GM18498 (cell line): ENCODE results near the gene PCLAF.
"Not testable (repeated sequence)": the region's sequence is repeated elsewhere in the genome, so short reads cannot be mapped to it uniquely, and the experiment has no call there.

ENCODE experiments used
- ATAC-seq: cut with Tn5 transposase; IDR thresholded peaks from one replicate; pipeline ENCODE4 v1.9.1; 2021; ENCODE audit warnings: mild to moderate bottlenecking, moderate library complexity; ENCODE audit not compliant: unreplicated experiment

The PCLAF gene

DNA sequence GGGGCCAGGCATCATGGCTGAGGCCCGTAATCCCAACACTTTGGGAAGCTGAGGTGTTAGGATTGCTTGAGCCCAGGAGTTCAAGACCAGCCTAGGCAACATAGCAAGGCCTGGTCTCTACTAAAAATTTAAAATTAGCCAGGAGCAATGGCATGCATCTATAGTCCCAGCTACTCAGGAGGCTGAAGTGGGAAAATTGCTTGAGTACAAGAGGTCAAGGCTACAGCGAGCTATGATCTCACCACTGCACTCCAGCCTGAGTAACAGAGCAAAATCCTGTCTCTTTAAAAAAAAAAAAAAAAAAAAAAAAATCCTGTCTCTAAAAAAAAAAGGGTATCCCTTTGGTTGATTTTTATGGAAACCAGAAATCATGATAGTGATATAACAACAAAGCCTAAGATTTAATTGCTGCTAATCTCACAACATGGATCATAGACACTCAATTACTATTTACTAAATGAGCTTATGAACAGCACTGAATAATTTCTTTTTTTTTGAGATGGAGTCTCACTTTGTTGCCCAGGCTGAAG is 12.1 kb downstream of the PCLAF start:
- ATAC-seq: no peak

DNA sequence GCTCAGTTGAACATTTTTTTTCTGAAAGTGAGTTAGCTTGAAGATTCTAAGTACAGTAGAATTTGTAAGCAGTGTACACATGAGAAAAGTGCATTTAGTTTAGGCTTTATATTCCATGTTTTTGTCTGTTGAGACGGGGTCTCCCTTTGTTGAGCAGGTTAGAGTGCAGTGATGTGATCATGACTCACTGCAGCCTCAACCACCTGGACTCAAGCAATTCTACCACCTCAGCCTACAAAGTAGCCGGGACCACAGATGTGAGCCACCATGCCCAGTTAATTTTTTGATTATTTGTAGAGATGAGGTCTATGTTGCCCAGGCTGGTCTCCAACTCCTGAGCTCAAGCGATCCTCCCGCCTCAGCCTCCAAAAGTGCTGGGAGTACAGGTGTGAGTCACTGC is 20.0 kb downstream of the PCLAF start:
- ATAC-seq: no peak

DNA sequence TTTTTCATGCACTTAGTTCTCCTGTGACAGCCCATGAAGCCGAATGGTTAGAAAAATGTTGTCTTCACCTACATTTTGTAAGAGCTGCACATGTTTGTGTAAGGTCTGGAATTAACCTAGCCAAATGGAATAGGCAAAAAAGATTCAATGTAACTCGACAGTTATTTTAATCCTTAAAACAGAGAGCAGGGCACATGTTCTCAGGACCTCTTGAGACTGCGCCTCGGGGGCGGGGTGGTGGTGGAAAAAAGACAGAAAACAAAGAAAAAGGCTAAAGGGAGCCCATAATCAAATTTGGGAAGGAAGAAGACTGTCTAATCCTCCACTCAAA is 24.6 kb downstream of the PCLAF start:
- ATAC-seq: no peak

DNA sequence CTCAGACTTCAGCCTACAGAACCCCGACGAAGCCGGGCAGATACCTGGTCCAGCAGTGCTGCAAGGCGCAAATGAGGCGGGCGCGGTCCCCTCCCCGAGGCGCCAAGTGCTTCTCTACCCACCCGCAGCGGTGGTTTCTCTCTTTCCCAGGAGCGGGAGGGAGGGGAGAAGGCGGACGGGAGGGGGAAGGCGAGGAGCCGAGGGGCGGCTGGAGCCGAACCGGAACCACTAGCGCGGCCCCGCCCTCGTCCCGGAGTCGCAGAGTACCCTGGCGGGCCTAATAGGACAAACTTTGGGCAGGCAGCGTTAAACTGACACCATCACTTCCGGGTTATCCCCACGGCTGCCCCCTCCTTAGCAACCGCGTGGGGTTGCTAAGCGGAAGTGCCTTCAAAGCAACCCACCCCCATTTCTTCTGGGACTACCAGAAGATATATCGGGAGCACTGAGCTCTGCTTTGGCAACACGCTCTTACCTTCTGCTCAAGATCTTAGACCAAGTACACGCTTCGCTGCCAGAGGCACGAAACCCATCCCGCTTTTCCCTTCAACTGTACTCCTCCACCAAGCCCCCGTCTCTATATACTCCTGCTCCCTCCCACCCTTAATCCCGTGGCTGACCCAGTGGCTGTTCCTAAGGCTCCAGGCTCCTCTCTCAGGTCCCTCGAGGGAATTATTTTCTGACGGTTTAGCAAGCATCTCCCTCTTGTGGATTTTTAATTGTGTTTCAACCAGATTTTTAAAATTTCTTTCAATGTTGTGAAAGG is 25.1 kb downstream of the PCLAF start, which contains the start of gene CSNK1G1:
TSS of gene CSNK1G1 (minus strand) at position 230 of the 766 bp plus-strand sequence. CDS start 55,674 bp downstream, outside the sequence.
- ATAC-seq: peak; percentile 97

DNA sequence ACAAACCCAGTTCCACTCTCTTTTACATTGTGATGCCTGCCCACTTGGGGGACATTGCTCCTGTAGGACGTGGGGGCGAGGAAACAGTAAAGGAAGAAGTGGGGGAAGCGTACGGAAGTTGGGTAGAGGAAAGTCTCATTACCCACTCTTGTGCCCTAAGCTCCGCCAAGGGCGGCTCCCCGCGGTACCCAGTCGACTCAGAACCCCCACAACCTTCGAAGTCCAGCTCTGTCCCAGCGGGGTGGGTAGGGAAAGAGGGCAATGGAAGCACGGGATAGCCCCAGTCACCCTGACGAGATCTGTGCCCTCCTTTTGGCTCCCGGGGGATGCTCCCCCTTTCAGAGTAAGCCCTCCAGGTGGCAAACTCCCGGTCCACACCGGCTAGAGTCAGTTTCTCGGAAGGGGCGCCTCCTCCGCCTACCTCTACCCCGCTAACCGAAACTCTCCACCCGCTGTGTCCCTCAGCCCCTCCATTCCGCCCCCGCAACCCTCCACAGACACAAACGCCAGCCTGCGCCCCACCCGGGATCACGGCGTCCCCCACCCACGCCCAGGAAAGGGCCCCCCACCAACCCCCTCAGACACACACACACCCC is 25.8 kb downstream of the PCLAF start:
- ATAC-seq: peak; percentile 20

DNA sequence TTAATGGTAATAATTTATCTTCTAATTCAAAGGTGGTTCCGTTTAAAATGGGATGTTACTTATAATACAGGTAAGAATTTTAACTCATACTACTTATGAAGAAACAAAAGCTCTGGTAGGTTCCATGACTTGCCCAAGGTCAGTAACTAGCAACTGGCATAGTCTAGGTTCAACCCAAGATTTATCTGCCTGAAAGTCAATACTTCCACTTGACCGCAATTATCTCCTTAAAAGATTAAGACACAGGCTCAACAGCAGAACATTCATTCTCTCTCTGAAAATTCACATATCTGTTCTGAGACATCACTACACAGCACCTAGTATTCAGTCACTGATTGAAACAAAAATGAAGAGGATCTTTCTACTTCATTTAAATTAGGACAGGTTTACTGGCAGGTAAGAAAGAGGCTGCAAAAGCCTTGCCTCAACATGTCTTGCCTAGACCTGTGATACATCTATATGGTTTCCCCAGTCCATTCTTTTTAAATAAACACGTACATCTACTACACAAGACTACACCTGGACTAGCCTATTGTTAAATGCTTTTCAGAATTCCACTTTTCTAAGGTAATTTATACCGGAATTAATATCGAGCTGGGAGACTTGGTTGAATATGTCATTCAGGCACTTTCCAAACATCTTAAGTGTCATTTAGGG is 26.4 kb downstream of the PCLAF start:
- no peak for ATAC-seq

DNA sequence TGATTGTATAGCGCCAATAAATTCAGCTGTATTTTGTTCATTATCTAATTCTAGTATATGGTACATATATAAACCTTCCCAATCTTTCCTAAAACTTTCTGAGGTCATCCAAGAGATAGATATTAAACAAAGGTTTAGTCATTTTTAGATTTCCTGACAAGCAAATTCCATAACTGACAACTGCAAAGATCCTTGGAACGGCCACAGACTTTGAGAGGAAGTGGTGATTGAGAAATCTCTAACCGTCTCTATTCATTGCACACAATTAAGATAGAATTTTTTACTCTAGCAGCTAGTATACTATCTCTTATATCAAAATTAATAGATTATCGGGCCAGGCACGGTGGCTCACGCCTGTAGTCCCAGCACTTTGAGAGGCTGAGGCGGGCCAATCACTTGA is 30.0 kb downstream of the PCLAF start:
- no peak for ATAC-seq

DNA sequence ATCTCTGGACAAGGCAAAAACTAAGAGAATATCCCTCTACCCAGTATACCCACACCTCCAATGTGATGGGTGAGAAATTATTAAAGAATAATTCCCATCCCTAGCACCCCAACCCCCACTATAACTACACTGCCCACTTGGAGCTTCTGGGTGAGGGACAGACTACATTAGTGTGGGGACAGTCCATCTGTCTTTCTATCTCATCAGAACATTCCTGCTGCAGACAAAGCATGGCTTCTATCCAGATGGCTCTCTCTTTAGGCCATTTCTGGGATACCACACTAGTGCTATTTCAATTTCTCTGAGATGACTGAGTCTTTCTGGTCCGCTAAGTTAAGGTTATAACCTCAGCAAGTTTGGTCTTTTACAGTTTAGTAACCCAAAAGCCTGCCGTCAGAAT is 31.9 kb downstream of the PCLAF start:
- no peak for ATAC-seq

DNA sequence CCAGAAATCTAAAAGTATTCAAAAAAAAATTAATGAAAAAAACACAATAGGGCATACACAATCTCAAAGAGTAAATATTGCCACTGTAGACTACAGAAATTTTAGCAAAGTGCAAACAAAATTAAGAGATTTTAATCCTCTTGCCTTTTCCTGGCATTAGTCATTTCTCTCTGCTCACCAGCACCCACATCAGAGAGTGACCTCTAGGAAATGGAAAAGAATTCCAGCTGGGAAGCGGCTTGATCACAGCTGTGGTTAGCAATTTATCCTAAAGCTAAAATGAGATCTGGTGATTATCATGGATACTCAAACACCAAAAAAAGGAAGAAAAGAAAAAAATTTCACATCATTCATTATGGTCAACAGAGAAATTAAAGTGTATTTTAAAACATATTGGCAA is 32.8 kb downstream of the PCLAF start:
- ATAC-seq: no peak

DNA sequence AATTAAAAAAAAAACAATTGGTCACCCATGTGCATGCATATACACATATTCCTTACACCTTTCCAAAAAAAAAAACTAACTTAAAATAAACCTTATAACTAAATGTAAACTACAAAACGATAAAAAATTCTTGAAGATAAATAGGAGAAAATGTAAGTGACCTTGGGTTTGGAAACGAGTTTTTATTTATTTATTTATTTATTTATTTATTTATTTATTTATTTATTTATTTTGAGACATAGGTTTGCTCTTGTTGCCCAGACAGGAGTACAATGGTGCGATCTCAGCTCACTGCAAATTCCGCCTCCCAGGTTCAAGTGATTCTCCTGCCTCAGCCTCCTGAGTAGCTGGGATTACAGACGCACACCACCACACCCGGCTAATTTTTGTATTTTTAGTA is 35.0 kb downstream of the PCLAF start:
- ATAC-seq: not testable (repeated sequence)

DNA sequence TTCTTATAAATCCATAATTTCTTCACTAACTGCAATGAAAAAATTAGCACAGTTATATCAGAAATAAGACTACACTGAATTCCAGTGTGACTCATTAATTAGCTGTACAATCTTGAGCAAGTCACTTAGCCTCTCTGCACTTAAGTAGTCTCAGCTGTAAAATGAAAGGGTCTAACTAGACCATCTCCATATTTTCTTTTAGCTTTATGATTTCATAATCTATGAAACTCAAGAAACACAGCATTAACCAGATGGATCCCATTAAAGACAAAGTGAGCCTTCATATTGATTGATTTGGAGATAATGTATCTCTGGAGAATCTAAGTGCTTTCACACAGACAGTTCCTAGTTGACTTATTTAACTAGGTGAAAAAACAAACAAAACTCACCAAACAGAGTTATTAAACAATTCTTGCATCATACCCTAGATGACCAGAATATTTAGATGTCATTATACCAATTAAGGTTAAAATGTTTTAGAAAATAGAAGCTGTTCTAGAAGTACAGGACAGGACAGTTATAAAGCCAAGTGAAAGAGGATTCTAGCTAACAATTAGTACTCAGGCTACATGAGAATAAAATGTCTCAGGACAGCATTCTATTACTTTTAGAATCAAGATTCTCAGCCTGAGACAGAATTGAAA is 36.5 kb downstream of the PCLAF start:
- ATAC-seq: no peak

DNA sequence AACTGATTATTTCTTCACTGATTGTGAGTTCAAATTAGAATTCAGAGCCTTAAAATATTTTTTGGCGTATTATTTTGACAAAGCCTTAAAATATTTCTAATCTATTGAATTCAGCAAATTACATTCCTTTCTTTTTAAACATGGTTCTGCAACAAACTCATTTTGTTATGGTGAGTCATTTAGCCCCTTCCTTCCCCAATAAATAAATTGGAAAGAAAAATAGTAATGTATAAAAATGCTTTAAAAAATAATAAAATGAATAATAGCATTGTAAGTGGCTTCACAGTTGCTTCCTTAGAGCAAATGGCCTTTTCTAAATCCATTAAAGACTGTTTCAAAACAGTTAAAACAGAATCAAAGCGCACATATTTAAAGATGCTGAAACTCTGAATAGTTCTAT is 37.4 kb downstream of the PCLAF start:
- ATAC-seq: no peak

DNA sequence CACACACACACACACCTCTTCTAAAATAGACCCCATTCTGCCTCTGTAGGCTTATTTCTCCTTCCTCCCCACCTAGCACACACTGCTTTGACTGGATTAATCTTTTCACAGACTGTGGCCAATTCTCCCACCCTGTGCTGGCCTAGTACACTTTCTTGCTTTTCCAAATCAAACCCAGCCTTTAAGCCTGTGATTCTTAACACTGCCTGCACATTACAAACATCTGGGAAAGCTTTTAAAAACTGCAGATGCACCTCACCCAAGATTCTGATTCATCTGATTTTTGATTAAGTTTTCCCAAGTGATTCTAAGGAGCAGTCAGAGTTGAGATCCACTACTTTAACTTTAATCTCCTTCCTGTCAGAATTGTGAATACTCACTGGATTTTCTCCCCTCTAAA is 38.0 kb downstream of the PCLAF start:
- no peak for ATAC-seq

DNA sequence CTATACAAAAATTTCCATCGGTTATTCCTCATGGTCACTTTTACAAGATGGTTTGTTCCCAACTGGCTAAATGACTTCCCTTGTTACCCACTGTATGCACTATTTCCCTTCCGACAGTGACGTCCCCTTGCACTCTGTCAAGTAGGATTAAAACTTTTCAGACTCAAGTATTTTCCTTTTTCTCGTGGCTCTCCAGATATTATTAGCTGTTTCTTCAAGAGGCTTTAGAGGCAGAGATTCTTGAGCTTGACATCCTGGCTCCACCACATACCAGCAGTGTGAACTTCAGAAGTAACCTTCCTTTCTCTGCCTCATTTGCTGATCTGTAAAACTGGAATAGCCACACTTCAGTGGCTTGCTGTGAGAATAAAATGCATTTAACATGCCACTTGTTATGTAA is 39.3 kb downstream of the PCLAF start:
- ATAC-seq: no peak

DNA sequence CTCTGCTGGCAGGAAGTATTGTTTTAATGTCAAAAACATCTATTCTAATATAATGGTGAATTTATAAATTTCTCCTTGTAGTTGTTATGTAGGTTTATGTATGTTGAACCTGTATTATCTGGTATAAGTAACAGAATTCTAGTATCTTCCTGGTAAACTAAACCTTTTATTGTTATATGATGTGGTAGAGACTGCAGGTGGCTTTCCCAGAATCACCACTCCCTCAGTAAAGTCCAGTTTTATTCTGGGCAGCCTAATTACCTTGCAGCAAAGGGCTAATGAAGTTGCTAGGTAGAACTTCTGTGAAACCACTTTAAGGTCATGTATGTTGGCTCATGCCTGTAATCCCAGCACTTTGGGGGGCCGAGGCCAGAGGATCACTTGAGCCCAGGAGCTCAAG is 40.9 kb downstream of the PCLAF start:
- ATAC-seq: no peak

DNA sequence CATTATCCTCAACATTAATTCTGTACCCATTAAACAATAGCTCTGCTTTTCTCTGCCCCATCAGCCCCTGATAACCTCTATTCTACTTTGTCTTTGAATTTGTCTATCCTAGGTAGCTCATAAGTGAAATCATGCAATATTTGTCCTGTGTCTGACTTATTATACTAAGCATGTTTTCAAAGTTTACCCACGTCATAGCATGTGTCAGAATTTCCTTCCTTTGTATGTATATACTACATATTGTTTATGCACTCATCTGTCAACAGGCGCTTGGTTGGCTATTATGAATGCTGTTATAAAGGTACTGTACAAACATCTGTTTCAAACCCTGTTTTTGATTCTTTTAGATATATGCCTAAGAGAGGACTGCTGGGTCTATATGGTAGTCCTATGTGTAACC is 43.5 kb downstream of the PCLAF start:
- ATAC-seq: no peak

DNA sequence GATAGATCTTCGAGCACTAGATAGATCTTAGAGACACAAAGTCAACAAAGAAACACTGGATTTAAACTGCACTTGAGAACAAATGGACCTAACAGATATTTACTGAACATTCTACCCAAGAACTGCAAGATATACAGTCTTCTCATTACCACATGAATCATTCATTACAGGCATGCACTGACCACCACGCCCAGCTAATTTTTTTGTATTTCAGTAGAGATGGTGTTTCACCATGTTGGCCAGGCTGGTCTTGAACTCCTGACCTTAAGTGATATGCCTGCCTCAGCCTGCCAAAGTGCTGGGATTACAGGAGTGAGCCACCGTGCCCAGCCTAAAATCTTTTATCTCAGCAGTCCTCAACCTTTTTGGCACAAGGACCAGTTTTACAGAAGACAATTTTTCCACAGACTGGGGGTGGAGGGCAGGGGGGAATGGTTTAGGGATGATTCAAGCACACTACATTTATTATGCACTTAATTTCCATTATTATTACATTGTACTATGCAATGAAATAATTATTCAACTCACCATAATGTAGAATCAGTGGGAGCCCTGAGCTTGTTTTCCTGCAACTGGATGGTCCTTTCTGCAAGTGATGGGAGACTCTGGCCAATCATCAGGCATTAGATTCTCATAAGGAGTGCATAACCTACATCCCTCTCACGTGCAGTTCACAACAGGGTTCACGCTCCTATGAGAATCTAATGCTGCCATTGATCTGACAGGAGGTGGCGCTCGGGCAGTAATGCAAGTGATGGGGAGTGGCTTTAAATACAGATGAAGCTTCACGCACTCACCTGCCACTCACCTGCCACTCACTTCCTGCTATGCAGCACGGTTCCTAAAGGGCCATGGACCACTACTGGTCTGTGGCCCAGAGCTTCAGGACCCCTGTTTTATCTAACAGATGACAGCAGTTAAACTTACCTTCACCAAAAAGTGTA is 47.0 kb downstream of the PCLAF start:
- ATAC-seq: no peak

DNA sequence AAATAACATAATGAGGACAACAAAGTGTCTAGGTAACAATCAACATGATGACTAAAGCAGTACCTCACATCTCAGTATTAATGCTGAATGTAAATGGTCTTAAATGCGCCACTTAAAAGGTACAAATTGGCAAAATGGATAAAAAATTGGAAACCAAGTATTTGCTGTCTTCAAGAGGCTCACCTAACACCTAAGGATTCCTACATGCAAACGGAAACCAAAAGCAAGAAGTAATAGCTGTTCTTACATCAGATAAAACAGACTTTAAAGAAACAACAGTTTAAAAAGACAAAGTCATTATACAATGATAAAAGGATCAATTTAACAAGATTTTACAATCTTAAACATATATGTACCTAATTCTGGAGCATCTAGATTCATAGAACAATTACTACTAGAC is 47.7 kb downstream of the PCLAF start:
- no peak for ATAC-seq

DNA sequence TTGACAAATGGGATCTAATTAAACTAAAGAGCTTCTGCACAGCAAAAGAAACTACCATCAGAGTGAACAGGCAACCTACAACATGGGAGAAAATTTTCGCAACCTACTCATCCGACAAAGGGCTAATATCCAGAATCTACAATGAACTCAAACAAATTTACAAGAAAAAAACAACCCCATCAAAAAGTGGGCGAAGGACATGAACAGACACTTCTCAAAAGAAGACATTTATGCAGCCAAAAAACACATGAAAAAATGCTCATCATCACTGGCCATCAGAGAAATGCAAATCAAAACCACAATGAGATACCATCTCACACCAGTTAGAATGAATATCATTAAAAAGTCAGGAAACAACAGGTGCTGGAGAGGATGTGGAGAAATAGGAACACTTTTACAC is 49.6 kb downstream of the PCLAF start:
- ATAC-seq: not testable (repeated sequence)

DNA sequence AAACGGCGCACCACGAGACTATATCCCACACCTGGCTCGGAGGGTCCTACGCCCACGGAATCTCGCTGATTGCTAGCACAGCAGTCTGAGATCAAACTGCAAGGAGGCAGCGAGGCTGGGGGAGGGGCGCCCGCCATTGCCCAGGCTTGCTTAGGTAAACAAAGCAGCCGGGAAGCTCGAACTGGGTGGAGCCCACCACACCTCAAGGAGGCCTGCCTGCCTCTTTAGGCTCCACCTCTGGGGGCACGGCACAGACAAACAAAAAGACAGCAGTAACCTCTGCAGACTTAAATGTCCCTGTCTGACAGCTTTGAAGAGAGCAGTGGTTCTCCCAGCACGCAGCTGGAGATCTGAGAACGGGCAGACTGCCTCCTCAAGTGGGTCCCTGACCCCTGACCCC is 54.3 kb downstream of the PCLAF start:
- ATAC-seq: not testable (repeated sequence)
